NCI-H146 (cell line): ENCODE results near the gene CACNB2.
A peak's percentile ranks its signal among the peaks of the same experiment; 100 is the strongest.

Source experiments
- DNase-seq: peaks from one replicate; lab custom pipeline; 2025; lab: John Stamatoyannopoulos, UW

Gene CACNB2

DNA sequence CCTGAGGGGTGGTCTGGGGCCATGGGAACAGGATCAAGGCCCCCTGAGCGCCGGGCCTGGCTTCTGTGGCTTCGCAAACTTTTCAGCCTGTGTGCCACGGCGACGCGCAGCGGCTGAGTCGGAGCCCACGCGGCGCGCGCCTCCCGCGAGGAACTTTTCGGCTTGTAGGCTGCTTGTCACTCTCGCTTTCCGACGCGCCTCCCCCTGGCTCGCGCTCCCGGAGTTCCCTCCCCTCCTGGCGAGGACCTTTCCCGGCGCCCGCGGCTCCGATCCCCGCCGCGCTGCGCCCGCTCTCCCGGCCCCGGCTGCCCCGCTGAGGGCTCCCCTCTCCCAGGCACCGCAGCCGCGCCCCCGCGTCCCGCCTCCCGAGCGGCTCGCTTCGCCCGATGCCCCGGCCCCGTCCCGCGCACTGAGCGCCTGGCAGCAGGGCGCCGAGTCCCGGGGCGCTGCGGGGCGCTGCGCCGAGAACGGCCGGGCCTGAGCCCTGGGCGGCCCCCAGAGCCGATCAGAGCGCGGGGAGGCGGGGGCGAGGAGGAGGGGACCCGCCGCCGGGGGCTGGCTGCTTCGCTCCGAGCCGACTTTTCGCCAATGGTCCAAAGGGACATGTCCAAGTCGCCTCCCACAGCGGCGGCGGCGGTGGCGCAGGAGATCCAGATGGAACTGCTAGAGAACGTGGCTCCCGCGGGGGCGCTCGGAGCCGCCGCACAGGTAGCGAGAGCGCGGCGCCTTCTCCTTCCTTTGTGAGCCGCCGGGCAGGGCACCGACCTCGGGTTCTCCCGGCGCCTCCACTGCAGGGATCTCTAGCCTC lies at the start of gene CACNB2:
Gene CACNB2 (plus strand): TSS at position 276 of the 808 bp plus-strand sequence.
- peak; percentile 54 for DNase-seq

DNA sequence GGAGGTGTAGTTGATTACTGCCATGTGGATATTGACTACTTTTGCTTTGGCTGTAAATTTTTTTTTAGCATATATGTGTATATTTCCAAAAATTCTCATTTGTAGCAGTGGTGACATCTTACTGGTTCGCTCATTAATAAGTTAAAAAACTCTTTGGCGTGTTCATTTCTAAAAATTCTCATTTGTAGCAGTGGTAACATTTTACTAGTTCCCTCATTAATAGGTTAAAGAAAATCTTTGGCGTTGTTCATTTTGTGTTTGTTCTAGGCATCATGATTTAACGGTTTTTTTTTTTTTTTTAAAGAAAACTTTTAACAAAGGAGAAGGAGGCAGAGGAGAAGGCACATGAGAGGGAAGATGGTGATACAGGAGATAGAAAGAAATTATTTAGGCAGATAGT lies 45.9 kb upstream of the CACNB2 start:
- DNase-seq, result no peak

GRCh38 chr10:18094793-18095192 lies 45.4 kb upstream of the CACNB2 start:
- no peak for DNase-seq

DNA sequence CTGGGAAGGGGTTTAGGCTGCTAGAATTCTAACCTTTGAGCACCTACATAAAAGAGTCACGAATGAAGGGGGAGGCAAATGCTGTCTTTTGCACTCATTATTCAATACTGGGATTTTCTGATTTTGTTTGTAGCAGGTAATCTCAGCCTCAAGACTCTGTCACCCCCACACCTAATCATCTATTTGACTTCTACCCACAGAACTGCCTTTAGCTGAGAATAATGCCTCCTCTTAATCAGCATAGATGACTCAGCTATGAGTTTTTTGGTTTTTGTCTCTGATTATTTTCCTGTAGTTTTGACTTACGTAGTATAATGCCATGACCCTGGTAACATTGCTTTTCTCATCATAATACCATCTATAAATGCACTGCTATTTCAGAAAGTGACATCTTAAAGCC lies 42.7 kb upstream of the CACNB2 start:
- no peak for DNase-seq

DNA sequence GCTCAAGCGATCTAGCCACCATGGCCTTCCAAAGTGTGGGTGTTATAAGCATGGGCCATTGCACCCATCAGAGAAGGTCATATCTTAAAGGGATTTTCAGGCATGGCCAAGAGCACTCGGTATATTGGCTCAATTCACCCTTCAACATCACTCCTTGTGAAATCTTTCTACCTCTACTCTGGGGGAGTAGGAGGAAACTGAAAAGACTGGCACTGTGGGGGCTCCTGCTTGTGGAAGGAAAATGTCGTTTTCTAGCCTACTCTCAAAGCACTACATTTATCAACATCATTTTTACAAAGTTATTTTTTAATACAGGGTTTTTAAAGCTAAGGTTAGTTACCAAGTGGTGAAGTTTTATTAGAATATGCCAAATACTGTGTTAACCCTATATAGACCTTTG lies 42.0 kb upstream of the CACNB2 start:
- DNase-seq, result no peak

DNA sequence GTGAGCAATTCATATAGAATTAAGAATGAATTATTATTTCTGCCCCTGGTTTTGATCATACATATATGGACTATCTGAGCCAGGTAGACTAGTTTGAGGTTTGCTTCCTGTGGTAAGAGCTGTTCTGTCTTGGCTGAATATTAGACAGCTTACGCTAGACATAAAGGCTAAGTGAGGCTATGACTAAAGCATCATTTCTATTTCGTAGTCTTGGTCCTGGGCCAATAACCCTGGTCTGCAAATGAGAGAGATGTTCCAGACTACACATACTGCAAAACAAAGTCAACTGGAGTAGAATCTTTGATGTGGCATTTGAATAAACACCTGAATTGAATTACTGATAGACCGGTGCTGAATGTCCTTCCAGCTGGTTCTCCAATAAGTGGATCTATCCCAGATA lies 40.8 kb upstream of the CACNB2 start:
- DNase-seq, result no peak

DNA sequence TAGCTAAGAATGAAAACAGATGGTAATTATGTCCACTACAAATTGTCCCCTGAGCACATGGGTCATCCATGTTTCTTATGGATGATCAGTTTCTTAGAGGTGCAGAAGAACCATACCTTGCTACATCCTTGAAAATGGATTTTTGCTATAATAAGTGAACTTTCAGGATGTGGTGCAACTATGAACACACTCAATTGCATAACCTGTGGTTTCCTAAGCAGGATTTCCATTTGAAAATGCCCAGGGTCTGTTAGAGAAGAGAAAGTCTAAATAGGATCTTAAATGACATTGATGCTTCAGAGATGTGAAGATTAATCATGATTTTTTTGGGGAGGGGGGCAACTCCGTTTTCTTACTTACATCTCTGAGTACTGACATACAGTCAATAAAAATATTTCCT lies 39.6 kb upstream of the CACNB2 start:
- DNase-seq, result no peak

- no peak for DNase-seq
Measured at GRCh38 chr10:18102404-18102803, 37.8 kb upstream of the CACNB2 start.

DNA sequence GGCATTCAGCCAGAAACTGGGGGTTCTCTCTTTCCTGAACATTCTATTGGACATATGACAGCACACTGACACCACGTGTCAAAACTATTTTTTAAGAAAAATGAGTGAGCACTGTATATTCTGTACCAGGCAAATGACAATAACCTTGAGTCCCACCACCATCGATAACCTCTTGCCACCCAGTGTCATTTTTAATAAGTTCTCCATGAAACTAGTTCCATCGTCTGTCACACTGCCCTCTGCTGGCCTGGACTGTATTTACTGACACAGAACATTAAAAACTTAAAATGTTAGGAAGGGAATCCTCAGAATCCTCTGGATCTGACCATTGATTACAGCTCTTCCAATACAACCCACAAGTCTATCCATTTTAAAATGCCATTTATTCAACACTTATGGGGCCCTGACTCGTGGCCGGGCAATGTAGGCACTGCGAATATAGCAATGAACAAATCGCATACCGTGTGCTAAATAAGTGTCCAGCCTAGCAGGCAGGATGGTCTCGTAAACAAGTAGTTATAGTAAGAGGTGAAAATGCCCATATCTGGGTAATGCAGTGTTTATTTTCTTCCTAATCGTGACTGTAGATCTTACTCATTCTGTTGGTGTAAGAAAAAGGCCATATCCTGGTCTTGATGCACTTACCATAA lies 35.9 kb upstream of the CACNB2 start:
- DNase-seq, result peak; percentile 55

GRCh38 chr10:18109341-18109870 lies 30.8 kb upstream of the CACNB2 start:
- DNase-seq, result no peak

DNA sequence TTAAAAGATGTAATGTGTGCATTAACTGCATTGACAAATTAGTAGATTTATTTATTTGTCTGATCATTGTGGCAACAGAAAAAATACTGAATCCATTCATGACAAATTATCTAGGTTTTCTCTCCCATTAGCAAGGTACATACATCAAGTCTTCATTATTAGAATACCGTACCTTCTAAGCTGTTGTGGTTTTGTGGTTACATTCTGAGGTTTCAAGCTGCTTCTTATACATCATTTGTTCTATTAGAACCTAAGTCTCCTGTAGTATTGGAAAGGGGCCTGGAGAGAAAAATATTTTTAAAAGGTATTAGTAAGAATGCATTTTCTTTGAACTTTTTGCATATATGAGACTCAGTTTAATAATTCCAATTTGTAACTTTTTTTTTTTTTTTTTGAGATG lies 26.3 kb upstream of the CACNB2 start:
- no peak for DNase-seq

DNA sequence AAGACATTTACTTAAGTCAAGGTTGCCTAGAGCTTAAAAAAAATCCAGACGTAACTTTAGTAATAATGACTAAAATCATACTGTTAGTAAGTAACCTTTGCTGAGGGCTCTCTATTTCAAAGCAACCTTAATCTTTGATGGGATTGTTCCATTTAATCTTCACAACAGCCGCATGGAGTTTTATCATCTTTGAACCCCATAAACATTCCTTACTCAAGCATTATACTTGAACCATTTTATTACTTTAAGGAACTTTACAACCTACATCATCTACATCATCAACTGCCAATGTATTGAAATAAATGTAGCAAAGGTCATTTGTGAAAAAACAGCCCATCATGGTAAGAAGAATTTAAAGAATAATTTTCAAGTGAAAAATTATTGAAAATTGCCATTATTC lies 22.9 kb upstream of the CACNB2 start:
- DNase-seq, result no peak

GRCh38 chr10:18122753-18123152 lies 17.5 kb upstream of the CACNB2 start:
- no peak for DNase-seq

DNA sequence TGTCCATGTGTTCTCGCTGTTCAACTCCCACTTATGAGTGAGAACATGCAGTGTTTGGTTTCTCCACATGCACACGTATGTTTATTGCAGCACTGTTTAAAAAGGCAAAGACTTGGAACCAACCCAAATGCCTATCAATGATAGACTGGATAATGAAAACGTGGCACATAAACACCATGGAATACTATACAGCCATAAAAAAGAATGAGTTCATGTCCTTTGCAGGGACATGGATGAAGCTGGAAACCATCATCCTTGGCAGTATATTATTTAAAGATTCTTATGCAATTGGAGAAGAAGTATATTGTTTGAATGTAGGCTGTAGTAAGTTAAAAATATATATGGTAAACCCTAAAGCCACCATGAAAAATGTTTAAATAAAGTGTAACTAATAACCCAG lies 7.2 kb upstream of the CACNB2 start:
- DNase-seq, result no peak

GRCh38 chr10:18134509-18134908 lies 5.7 kb upstream of the CACNB2 start:
- no peak for DNase-seq

DNA sequence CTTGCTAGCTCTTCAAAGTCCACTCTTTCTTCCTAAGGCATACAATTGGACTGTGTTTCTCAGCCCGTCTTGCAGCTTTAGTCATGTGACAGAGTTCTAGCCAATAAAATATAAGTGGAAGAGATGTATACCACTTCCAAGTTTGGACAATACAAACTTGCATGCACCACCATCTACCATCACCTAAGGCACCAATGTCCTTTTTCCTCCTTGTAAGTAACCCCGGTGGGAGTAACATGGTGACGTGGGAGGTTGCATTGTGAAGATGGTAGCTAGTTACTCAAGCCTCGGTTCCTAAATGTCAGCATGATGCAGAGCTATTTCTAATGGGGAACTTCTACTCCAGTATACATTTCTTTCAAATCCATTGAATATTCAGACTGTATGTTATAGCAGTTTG lies 5.3 kb upstream of the CACNB2 start:
- DNase-seq, result no peak

DNA sequence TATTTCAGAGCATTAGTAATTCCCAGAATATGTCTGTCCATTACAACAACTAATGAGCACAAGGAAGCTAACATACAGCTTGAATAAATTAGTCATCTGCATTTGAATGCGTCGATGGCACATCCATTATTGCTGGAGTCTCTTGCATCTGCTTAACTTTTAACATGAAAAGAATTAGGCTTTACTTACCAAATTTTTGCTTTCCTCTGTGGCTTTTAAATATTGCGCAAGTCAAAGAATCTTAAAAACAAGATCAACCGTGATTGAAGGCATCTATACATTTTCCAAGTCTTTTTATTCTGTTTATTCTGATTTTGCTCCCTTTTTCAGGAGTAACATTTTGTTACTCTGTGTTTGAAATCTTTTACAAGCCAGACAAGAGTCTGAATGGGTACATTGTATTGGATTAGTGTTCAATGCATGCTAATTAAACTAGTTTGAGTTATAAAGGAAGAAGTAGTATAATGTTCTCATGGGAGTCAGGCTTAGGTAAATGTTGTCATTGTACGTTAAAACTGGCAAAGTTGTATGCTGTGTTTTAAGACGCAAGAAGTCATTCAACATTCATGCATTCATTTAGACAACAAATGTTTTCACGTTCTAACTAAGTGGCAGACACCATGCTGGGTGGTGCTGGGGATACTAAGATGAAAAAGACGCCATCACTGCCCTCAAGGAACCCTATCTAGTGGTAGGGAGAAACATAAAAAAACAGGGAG lies 4.0 kb upstream of the CACNB2 start:
- no peak for DNase-seq

- DNase-seq, result no peak
Measured at GRCh38 chr10:18137111-18137510, 3.1 kb upstream of the CACNB2 start.

DNA sequence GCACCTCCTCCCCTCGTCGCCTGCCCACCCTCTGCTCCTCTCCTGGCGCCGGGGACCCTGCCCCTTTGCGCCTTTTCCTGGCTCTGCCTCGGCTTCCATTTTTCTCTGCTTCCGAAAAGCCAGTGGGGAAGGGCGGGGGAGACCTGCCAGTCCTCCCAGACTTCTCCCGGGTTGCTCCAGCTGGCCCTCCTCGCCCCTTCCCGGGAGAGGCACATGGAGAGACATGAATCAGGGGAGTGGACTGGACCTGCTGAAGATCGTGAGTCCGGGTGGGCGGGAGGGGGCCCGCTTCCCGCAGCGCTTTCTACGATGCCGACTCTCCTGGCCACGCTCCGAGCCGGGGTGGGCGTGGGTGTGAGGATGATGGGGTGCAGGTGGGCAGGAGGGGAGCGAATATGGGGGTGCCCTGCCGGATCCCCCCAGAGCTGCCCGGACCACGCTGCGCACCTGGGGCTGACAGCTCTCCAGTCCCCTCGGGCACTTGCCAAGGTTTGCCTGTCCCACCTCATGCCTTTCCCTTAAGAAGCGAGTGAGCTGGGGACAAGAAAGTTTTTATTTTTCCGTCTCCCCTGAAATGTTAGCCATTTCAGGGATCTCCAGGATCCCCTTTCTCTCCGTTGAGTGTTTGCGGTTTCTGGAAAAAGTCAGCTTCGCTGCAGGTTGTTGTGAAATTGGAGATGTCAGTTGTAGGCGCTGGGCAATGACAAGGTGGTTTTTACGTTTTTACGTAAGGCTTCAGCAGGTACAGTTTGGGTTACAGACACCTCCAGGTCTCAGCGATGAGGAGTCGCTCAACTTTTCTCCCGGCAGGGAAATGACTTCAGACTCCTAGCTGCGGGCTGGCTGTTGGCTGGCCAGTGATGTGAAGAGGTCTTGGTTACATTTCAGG lies 977 bp downstream of the CACNB2 start:
- no peak for DNase-seq

- no peak for DNase-seq
Measured at GRCh38 chr10:18142151-18142550, 1.9 kb downstream of the CACNB2 start.

- DNase-seq, result no peak
Measured at GRCh38 chr10:18144396-18144795, 4.2 kb downstream of the CACNB2 start.

- peak; percentile 3 for DNase-seq
Measured at GRCh38 chr10:18144928-18145327, 4.7 kb downstream of the CACNB2 start.
